GM13977 (cell line): ENCODE results near the gene CAVIN2.

ENCODE experiments used
- DNase-seq: peaks from one replicate; pipeline ENCODE4 v3.0.0; 2012; ENCODE audit warnings: low spot score
- CTCF ChIP-seq: IDR thresholded peaks from 2 replicates; pipeline ENCODE4 v1.5.1; 2012; ENCODE audit warnings: mild to moderate bottlenecking, control low read depth; ENCODE audit not compliant: insufficient read depth; ENCODE audit errors: extremely low read depth, missing control alignments
- in situ Hi-C: fragments of 300-500 bp; cut with MboI; formaldehyde crosslinking; loops from one replicate; pipeline ENCODE4 v1.12.0; 2022; ENCODE audit warnings: low sequenced_read_pairs, low pct_unique_long_range_greater_than_20kb, mixed read lengths, inconsistent platforms; ENCODE audit not compliant: unreplicated experiment

CAVIN2 gene

GRCh38 chr2:191846515-191847476, at the start of gene CAVIN2:
Gene CAVIN2 (minus strand): TSS chr2:191847088. CDS start chr2:191846925, 163 bp downstream.
- in situ Hi-C loops, result no loop called here
- DNase-seq, result no peak

GRCh38 chr2:191895743-191896142, 48.9 kb upstream of the CAVIN2 start:
- in situ Hi-C loops, result no loop called here
- DNase-seq, result no peak
- no peak for TF ChIP-seq CTCF

More at GRCh38 chr2:191846515-191847476, at the start of gene CAVIN2:
- TF ChIP-seq CTCF, result no peak

GRCh38 chr2:191895195-191895594, 48.3 kb upstream of the CAVIN2 start:
- in situ Hi-C loops, result no loop called here
- TF ChIP-seq CTCF, result no peak
- DNase-seq, result no peak

- in situ Hi-C loops, result no loop called here
- TF ChIP-seq CTCF, result no peak
- no peak for DNase-seq
Observed at GRCh38 chr2:191894681-191895147, 47.8 kb upstream of the CAVIN2 start.

GRCh38 chr2:191892391-191892790, 45.5 kb upstream of the CAVIN2 start:
- TF ChIP-seq CTCF, result no peak
- no peak for DNase-seq
- in situ Hi-C loops, result no loop called here

GRCh38 chr2:191891656-191892055, 44.8 kb upstream of the CAVIN2 start:
- no peak for DNase-seq
- in situ Hi-C loops, result no loop called here

More at GRCh38 chr2:191891656-191892055, 44.8 kb upstream of the CAVIN2 start:
- TF ChIP-seq CTCF, result no peak
